Thyroid gland (tissue), 4 donors: ENCODE measurements around the gene FAM171A2.
"Not testable (repeated sequence)": the region's sequence is repeated elsewhere in the genome, so short reads cannot be mapped to it uniquely, and the experiment has no call there.

Source experiments
- CTCF ChIP-seq, 6 experiments: fragments of 200-600 bp in 3 of 6; fragments of 450-650 bp in 3 of 6; sonication (generic) in 3 of 6; IDR thresholded peaks; one replicate each; pipeline ENCODE4 v1.5.1; 2016 to 2019; ENCODE audit warnings: antibody characterized with exemption in 6 of 6, mild to moderate bottlenecking in 2 of 6, inconsistent platforms in 1 of 6, moderate library complexity in 1 of 6
- POLR2A ChIP-seq, 2 donors: fragments of 450-650 bp; IDR thresholded peaks; one replicate each; pipeline ENCODE4 v1.6.1; 2017; ENCODE audit warnings: antibody characterized with exemption in 2 of 2, mild to moderate bottlenecking in 2 of 2, moderate library complexity in 1 of 2

GRCh38 chr17:44365051-44365450 lies 1.4 kb upstream of the FAM171A2 start:
- not testable (repeated sequence) for TF ChIP-seq CTCF, POLR2A (IDR thresholded peaks at IDR 0.05)
